ENCODE measurements around the gene SRM.
A peak's percentile ranks its signal among the peaks of the same experiment; 100 is the strongest.

The SRM gene

DNA sequence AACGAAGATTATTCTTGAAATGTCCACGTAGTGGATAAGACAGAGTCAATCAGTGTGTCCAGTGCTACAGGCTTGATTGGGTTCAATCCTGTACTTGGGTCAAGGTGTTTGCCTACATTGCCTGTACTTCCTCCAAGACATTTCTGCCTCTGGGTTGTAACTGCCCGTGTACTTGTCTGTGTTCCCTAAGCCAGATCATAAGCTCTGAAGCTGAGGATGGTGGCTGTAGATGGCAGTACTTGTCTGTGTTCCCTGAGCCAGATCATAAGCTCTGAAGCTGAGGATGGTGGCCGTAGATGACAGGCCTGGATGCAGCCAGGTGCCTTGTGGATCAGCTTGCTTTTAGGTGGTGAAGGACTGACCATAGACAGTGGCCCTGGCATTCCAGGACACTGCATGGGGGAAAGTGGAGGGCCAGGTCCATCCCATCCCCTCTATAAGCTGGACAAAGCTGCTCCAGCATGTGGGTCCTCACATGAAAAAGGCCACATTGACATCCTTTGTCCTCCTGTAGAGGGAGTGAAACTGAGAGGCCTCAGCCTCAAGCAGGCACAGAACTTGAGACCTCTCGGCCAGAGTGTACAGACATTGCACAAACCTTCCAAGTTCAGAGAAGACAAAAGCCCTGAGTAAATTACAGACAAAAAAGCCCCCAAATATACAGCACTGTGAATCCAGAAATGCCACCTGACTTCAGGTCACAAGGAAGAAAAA, 2.0 kb upstream of the SRM start:
- no peak overlapping the region for H3K4me2 ChIP-seq (ENCODE audit: low read depth, low read length, poor library complexity, severe bottlenecking)
- H3K9ac ChIP-seq (ENCODE audit: low read length) = no peak overlapping the region
- H3K9me2 ChIP-seq (replicated peaks; ENCODE audit: insufficient read depth, low read length) = no peaks in the 10 kb centered on the region
- H3K27ac ChIP-seq (ENCODE audit: low read depth, low read length) = 0 out of 2 replicates have a peak overlapping the region, but pooled peaks have one; percentile 7
- H3K36me3 ChIP-seq (ENCODE audit: low read length) = peaks cover 8% of the 10 kb centered on the region; the same call in 1 of the 2 replicates
- H3K79me2 ChIP-seq (ENCODE audit: insufficient read depth, low read length) = peaks cover 27% of the 10 kb centered on the region
- H3K9me3 ChIP-seq (ENCODE audit: insufficient read depth, low read length) = no peaks in the 10 kb centered on the region
- no peak overlapping the region for H3K4me3 ChIP-seq (ENCODE audit: insufficient read depth, low read length, poor library complexity, severe bottlenecking)
- peaks cover 13% of the 10 kb centered on the region for H3F3A ChIP-seq (ENCODE audit: insufficient read depth)
- H4K20me1 ChIP-seq (ENCODE audit: low read depth, low read length) = no peaks in the 10 kb centered on the region
- no peaks in the 10 kb centered on the region for H3K27me3 ChIP-seq (ENCODE audit: low read length)
- TF ChIP-seq EZH2phosphoT487 (conservative IDR thresholded peaks at IDR 0.05; ENCODE audit: low read length) = no peak
- TF ChIP-seq, protein P1, sequence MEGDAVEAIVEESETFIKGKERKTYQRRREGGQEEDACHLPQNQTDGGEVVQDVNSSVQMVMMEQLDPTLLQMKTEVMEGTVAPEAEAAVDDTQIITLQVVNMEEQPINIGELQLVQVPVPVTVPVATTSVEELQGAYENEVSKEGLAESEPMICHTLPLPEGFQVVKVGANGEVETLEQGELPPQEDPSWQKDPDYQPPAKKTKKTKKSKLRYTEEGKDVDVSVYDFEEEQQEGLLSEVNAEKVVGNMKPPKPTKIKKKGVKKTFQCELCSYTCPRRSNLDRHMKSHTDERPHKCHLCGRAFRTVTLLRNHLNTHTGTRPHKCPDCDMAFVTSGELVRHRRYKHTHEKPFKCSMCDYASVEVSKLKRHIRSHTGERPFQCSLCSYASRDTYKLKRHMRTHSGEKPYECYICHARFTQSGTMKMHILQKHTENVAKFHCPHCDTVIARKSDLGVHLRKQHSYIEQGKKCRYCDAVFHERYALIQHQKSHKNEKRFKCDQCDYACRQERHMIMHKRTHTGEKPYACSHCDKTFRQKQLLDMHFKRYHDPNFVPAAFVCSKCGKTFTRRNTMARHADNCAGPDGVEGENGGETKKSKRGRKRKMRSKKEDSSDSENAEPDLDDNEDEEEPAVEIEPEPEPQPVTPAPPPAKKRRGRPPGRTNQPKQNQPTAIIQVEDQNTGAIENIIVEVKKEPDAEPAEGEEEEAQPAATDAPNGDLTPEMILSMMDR (IDR thresholded peaks at IDR 0.05; ENCODE audit: insufficient read depth, low read length, poor library complexity, severe bottlenecking) = no peak
- H2AFZ ChIP-seq (ENCODE audit: low read depth, low read length, severe bottlenecking) = no peak overlapping the region

DNA sequence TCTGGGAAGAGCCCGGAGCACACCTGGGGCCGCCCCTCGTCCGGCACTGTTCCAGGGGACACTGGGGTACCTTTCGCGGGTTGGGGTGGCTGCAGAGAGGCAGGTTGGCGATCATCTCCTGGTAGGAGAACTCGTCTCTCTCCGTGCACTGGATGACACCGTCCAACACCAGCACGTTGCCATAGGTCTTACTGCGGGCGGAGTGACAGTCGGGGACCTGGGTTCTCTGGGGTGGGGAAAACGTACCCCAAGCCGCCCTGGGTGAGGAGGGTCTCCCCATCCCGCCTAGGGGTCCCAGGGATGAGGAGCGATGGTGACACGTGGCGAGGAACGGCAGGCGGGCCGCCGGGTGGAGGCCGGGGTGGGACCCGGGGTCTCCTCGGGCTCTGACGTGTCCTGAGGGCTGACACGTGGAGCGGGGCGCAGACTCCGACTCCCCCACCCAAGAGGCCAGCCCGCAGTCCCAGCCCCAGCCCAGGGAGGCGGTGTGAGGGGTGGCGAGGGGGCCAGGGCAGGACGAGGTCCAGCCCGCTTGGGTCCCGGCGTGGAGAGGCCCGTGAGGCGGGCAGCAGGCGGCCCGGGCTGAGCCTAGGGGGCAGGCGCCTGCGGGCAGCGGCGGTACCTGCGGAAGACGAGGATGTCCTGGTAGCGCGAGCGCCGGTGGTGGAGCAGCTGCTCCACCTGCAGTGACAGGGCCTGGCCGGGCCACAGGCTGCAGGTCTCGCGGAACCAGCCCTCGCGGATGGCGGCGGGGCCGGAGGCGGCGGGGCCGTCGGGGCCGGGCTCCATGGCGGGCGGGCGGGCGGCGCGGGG, 457 bp downstream of the SRM start:
- TF ChIP-seq, protein P1 (IDR thresholded peaks at IDR 0.05; ENCODE audit: insufficient read depth, low read length, poor library complexity, severe bottlenecking) = no peak
- Histone ChIP-seq H3K79me2 (ENCODE audit: insufficient read depth, low read length) (peaks cover 27% of the 10 kb centered on the region), H3K27ac (ENCODE audit: low read depth, low read length) (peak overlapping the region; percentile 52)

DNA sequence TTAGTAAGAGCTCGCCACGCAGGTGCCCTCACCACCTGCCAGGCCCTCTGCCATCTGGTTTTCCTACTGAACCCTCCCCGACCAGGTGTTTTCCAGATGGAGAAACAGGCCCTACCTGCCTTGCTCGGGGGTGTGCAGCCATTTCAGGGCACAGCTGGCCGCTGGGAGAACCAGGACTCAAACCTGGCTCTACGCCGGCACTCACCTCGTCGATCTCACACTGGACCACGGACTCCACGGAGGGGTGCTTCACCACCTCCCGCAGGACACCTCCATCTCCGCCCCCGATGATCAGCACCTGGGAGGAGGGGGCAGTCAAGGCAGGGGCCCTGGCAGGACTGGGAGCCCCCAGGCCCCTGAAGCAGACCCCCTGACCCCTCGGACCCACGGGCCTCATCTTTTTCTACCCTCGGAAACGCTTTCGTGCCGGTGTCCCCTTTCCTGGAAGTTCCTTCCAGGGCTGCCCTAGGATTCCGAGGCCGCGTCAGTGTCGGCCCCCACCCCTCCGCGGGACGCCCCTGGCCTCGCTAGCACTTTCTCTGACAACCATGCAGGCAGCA, 1.1 kb downstream of the SRM start:
- H4K20me1 ChIP-seq (ENCODE audit: low read depth, low read length) = no peaks in the 10 kb centered on the region
- no peak overlapping the region for H3K27ac ChIP-seq (ENCODE audit: low read depth, low read length)

More for the DNA sequence above, 457 bp downstream of the SRM start:
- Histone ChIP-seq H3K9me3 (ENCODE audit: insufficient read depth, low read length) (no peaks in the 10 kb centered on the region), H3K4me3 (ENCODE audit: insufficient read depth, low read length, poor library complexity, severe bottlenecking) (peak overlapping the region; percentile 98), H3K4me2 (ENCODE audit: low read depth, low read length, poor library complexity, severe bottlenecking) (peak overlapping the region; percentile 56), H4K20me1 (ENCODE audit: low read depth, low read length) (no peaks in the 10 kb centered on the region), H2AFZ (ENCODE audit: low read depth, low read length, severe bottlenecking) (peak overlapping the region; percentile 21), H3K36me3 (ENCODE audit: low read length) (0 out of 2 replicates have a peak, but pooled peaks cover 4% of the 10 kb centered on the region), H3K9me2 (replicated peaks; ENCODE audit: insufficient read depth, low read length) (no peaks in the 10 kb centered on the region), H3F3A (ENCODE audit: insufficient read depth) (peaks cover 13% of the 10 kb centered on the region), H3K27me3 (ENCODE audit: low read length) (no peaks in the 10 kb centered on the region), H3K9ac (ENCODE audit: low read length) (peak overlapping the region; percentile 95)

More for the DNA sequence above, 1.1 kb downstream of the SRM start:
- H3K4me2 ChIP-seq (ENCODE audit: low read depth, low read length, poor library complexity, severe bottlenecking) = peak overlapping the region; percentile 56
- no peaks in the 10 kb centered on the region for H3K9me3 ChIP-seq (ENCODE audit: insufficient read depth, low read length)
- peak overlapping the region; percentile 98 for H3K4me3 ChIP-seq (ENCODE audit: insufficient read depth, low read length, poor library complexity, severe bottlenecking)
- no peak overlapping the region for H2AFZ ChIP-seq (ENCODE audit: low read depth, low read length, severe bottlenecking)
- H3F3A ChIP-seq (ENCODE audit: insufficient read depth) = peaks cover 14% of the 10 kb centered on the region
- peaks cover 27% of the 10 kb centered on the region for H3K79me2 ChIP-seq (ENCODE audit: insufficient read depth, low read length)
- no peaks in the 10 kb centered on the region for H3K9me2 ChIP-seq (replicated peaks; ENCODE audit: insufficient read depth, low read length)
- H3K9ac ChIP-seq (ENCODE audit: low read length) = peak overlapping the region; percentile 95
- H3K36me3 ChIP-seq (ENCODE audit: low read length) = 0 out of 2 replicates have a peak, but pooled peaks cover 4% of the 10 kb centered on the region
- H3K27me3 ChIP-seq (ENCODE audit: low read length) = no peaks in the 10 kb centered on the region
- TF ChIP-seq EZH2phosphoT487 (conservative IDR thresholded peaks at IDR 0.05; ENCODE audit: low read length) = no peak
- TF ChIP-seq, protein P1 (IDR thresholded peaks at IDR 0.05; ENCODE audit: insufficient read depth, low read length, poor library complexity, severe bottlenecking) = no peak
